HG03378 (cell line): ENCODE measurements around the gene MGA.

ENCODE experiments used
- ATAC-seq: cut with Tn5 transposase; IDR thresholded peaks from one replicate; pipeline ENCODE4 v1.9.1; 2021; ENCODE audit warnings: mild to moderate bottlenecking, moderate library complexity; ENCODE audit not compliant: unreplicated experiment

MGA gene

DNA sequence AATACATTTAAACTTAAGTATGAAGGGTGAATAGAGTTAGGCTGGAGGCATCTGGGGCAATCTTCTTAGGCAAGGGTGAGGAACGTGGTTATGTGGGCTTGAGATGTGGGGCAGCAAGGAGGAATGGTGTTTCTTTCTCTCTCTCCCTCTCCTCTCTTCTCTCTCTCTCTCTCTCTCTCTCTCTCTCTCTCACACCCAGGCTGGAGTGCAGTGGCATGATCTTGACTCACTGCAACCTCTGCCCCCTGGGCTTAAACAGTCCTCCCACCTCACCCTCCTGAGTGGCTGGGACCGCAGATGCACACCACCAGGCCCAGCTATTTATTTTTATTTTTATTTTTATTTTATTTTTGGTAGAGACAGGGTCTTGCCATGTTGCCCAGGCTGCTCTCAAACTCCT, 4.0 kb upstream of the MGA start:
- ATAC-seq: no peak

DNA sequence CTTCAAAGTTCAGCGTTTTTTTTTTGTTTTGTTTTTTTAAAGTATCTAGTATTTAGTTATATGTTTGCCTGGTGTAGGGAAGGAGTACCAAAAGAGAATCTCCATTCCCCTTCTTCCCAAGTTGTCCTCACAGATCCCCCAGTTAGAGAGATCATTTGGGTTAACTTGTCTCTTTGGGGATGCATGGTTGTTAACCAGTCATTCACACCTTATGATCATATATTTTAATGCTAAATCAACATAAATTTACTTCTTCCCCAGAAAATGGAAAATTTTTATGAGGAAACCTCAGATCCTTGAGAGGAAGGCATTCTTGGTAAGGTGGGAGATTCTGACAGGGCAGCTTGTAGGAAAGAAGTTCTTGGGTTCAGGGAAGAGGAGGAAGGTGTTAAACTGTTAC, 1.5 kb upstream of the MGA start:
- no peak for ATAC-seq

- no peak for ATAC-seq
These were observed 1.0 kb upstream of the MGA start for GRCh38 chr15:41659190-41659589.

DNA sequence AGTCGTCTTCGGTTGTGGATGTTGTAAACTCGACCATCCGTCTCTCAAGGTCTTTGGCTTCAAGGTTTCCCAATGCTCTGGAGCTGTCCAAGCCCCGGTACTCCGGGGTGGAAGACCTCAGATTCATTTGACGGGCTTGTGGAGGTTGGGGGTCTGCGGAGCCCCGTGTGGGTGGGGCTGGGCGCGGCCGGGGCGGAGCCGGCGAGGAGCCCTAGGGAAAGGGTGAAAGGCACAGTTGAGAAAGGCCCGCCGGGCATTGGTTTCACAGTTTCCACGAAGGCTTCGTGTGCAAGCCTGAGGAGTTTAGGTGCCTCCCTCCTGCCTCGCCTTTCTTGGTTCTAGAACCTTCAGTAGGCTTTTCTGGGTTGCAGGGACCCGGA, 360 bp upstream of the MGA start:
- no peak for ATAC-seq

- no peak for ATAC-seq
These were observed 893 bp downstream of the MGA start for GRCh38 chr15:41661078-41661517.

DNA sequence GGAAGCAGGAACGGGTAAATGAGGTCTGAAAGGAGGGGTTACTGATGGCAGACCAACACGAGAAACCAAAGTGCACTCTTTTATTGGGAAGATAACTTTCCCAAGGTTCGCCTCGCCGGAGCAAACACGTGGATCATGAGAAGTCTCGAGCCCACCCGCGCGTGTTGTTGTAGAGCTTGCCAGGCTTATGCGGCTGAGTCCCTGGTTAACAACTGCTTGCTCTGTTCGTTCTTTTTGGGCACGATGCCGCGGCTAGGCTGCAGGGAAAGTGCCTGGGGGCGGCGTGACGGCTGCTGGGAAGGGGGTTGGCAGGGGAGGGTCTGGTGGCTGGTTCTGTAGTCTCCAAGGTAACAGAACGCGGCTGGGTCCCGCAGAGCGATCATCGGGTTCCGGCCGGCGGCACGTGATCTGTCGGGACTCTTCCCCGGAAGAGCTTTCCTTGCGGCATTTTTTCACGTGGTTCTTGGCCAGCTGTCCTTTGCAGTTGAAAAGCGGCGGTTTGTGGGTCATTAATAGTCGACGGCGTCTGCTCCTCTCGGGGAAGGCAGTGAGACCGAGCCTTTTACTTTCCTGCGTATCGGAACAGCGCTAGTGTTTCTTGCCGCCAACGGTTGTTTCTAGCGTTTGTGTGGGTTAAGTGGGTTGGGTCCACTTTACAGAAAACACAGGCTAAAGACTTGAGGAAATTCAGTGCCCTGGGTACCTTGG, 1.5 kb downstream of the MGA start:
- ATAC-seq: peak; percentile 35

- ATAC-seq: no peak
These were observed 6.2 kb downstream of the MGA start for GRCh38 chr15:41666353-41666920.

DNA sequence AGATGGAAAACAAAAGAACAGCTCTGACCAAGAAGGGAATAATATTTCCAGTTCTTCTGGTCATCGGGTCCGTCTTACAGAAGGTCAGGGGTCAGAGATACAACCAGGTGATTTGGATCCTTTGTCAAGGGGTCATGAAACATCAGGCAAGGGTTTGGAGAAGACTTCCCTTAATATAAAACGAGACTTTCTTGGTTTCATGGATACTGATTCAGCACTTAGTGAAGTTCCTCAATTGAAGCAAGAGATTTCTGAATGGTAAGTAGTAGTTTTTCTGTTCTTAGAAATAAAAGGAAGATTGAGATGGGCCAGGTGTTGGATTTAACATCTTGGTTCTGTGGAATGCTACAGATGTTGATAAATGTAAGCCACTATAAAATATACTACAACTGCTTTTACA, 9.5 kb downstream of the MGA start:
- ATAC-seq: no peak

DNA sequence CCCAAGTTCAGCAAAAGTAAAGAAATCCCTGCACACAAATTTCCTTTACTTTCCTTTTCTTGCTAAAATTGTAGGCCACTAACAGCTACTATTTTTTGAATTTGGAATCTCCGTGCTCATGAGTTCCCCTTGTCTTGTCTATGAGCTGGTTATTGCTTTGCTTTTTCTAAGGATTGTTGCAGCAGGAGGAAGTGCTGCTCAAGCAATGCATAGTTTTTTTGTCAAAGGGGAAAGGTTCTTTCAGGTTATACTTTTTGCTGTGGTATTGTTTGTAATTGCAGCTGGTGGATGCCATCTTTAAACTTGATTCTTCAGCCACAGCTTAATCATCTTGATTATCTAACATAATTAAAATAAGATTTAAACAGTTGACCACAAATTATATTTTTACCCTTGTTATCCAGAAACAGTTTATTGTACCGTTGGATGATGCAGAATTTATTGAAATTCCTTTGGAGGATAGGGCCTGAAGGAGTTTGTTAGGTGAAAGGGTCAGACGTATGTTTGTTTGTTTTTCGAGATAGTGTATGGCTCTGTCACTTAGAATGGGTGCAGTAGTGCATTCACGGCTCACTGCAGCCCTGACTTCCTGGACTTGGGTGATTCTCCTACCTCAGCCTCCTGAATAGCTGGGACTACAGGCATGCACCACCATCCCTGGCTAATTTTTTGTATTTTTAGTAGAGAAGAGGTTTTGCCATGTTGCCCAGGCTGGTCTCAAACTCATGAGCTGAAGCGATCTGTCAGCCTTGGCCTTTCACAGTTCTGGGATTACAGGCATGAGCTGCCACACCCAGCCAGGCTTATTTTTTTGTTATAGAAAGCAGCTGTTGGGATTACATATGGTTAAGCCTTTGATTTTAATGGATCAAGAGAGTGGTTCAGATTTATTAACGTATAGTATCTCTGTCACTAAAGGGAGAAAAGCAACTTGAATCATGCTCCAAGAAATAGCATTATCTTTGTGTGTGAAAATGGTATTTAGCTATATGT, 11.7 kb downstream of the MGA start:
- no peak for ATAC-seq

- ATAC-seq: no peak
These were observed 15.1 kb downstream of the MGA start for GRCh38 chr15:41675337-41675736.

GRCh38 chr15:41678742-41679141, 18.5 kb downstream of the MGA start:
- no peak for ATAC-seq

- ATAC-seq: no peak
These were observed 23.8 kb downstream of the MGA start for GRCh38 chr15:41683955-41684354.

GRCh38 chr15:41688671-41689070, 28.5 kb downstream of the MGA start:
- no peak for ATAC-seq

DNA sequence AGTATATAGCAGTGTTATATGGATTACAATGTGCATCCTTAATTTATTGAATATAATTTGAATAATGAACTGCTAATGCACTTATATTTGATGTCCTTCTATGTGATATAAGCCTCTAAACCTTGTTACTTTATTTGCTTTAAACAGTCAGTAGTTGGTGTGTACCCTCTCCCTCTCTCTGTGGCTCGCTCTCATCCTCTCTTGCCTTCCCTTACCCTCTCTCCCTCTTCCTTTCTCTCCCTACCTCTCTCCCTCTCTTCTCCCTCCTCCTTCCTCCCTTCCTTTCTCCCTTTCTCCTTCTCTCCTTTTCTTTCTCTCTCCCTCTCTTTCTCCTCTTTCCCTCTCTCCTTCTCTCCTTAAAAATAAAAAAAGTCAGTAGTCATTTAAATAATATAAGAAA, 28.9 kb downstream of the MGA start:
- ATAC-seq: no peak

DNA sequence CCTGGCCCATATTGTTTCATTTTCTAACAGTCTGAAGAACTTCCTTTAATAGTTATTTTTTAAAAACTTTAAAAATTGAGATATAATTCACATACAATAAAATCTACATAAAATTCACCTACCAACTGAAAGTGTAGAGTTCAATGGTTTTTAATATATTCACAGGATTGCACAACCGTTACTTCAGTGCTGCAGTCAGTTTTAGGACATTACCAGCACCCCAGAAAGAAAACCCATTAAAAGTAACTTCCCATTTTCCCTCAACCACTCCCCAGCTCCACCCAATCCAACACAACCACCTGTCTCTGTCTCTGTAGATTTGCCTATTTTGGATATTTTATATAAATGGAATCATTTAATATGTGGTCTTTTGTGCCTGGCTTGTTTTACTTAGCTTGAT, 29.6 kb downstream of the MGA start:
- no peak for ATAC-seq

DNA sequence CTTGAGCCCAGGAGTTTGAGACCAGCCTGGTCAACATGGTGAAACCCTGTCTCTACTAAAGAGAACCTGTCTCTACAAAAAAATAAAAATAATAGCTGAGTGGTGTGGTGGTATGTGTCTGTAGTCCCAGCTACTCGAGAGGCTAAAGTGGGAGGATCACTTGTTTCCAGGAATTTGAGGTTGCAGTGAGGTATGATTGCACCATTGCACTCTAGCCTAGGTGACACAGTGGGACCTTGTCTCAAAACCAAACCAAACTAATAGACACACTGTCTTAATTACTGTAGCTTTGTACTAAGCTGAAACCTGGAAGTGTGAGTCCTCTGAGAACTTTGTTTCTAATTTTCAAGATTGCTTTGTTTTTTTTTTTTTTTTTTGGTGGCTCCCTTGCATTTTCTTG, 30.4 kb downstream of the MGA start:
- ATAC-seq: no peak

DNA sequence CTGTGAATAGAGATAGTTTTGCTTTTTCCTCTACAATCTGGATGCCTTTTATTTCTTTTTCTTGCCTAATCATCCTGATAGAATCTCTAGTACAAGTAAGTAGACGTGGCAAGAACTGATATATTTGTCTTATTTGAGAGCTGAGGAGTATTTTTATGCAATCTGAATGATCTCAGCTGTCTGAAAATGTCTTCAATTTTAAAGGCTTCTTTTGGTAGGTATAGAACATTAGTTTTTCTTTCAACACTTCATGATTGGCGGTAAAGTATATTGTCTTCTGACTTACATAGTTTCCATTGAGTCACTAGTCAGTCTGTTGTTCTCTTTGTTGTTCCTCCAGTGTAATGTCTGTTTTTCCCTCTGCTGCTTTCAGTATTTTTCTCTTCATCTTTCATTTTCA, 31.3 kb downstream of the MGA start:
- ATAC-seq: no peak

DNA sequence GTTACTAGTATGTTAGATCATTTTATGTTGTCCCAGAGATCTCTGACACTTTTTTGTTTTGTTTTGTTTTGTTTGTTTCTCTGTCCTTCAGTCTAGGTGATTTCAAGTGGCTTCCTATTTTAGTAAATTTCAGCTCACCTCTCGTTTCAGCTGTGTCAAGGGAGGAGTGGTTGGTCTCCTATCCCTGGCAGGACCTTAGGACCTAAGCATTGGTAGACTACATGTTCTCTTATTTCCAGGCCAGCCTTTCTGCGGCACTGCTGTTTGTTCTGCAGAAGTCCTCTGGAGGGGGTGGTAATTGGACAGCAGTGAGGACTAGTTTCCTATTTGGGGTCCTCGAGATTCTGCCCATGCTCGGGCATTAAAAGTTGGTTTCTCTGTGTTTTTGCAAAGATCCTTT, 31.8 kb downstream of the MGA start:
- no peak for ATAC-seq

DNA sequence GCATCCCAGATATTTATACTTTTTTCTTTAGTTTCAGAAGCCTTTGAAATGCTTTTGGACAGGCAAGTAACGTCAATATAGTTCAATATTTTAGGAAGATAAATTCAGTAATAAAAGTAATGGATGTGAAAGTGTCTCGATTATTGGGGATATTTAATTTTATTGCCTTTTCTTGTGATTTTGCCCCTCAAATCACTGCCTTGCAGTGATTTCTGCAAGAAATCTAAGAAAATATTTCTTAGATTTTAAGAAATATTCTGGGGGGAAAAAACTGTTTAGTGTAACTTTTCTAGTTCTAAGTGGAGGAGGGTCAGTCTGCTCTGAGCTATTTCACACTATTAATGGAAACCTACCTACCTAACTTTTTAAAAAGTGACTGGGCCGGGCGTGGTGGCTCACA, 33.6 kb downstream of the MGA start:
- no peak for ATAC-seq

- peak; percentile 93 for ATAC-seq
These were observed 35.7 kb downstream of the MGA start for GRCh38 chr15:41695750-41696436.

DNA sequence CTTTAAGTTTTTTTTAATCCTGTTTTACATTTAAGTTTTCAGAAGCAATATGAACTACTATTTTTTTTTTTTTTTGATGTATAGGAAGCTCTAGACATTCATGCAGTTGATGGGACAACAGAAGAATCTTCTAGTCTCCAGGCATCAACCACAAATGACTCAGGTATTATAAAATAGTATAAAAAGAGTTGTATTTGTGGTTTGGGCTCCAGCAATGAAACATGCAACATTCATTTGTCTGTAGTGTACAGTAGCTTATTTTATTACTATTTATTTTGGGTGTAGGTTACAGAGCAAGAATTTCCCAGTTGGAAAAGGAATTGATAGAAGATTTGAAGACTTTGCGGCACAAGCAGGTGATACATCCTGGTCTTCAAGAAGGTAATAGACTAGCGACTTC, 38.6 kb downstream of the MGA start:
- no peak for ATAC-seq
